K562 (cell line): ENCODE measurements around the gene CEMIP2. TPM values are rescaled to one million over a fixed set of nuclear protein-coding genes. Genes with fewer than 3 reads are reported as not detected.

Source experiments
- ATAC-seq: fragments of 200-7000 bp; cut with Tn5 transposase; 3 replicates; pipeline ENCODE4 v1.9.1; 2020; ENCODE audit warnings: moderate library complexity
- BruUV-seq: library from RNA; stranded (reverse); fragments of 400-500 nt; replicated peaks from 2 replicates; lab custom pipeline; 2021; lab: Mats Ljungman, UMichigan
- CTCF ChIA-PET: fragments of 300-600 bp; formaldehyde crosslinking; extraction: SDS; loops from one replicate; lab custom pipeline; 2021; ENCODE audit warnings: low intra/inter-chr PET ratio; lab: Yijun Ruan, JAX
- POLR2A ChIA-PET: fragments of 300-600, 350-650 bp; sonication (Branson Sonifier 250); formaldehyde crosslinking; extraction: SDS; loops from one replicate; lab custom pipeline; 2021; ENCODE audit warnings: antibody characterized with exemption, inconsistent platforms; lab: Yijun Ruan, JAX
- DNase-seq, 4 experiments: peaks; one replicate each; pipeline versions ENCODE4 v3.0.0 to v3.0.0-alpha.2; 2011 to 2018; ENCODE audit warnings: low spot score in 3 of 4, mixed read lengths in 3 of 4; ENCODE audit errors: extremely low read depth in 1 of 4
- FAIRE-seq: peaks from 2 replicates; lab custom pipeline; 2011; peaks lifted over from hg19 to GRCh38; lab: Jason Lieb, UNC
- H2AFZ ChIP-seq: 2 replicates; pipeline ENCODE4 v1.6.0; 2011; ENCODE audit warnings: low read depth, low read length, control low read depth, inconsistent platforms
- H3K27ac ChIP-seq: fragments of 200-600 bp; 3 replicates; pipeline ENCODE4 v1.8.0; 2011; ENCODE audit warnings: low read depth, mild to moderate bottlenecking, control low read depth, inconsistent platforms, low read length, moderate library complexity, mixed read lengths; ENCODE audit errors: extremely low read depth
- H3K27me3 ChIP-seq, 2 experiments: fragments of 300-600 bp in 1 of 2; 2 replicates in 1 of 2; 3 replicates in 1 of 2; pipeline versions ENCODE4 v1.6.0 to v1.8.0; 2011; ENCODE audit warnings: inconsistent platforms in 2 of 2, low read length in 2 of 2, mild to moderate bottlenecking in 1 of 2, mixed read lengths in 1 of 2, moderate library complexity in 1 of 2; ENCODE audit not compliant: control insufficient read depth in 2 of 2, insufficient read depth in 2 of 2
- H3K36me3 ChIP-seq: fragments of 300-600 bp; 3 replicates; pipeline ENCODE4 v1.8.0; 2011; ENCODE audit warnings: mild to moderate bottlenecking, low read length, inconsistent platforms; ENCODE audit not compliant: control insufficient read depth, insufficient read depth
- H3K4me1 ChIP-seq, 2 experiments: fragments of 200-600 bp in 1 of 2; replicated peaks in 1 of 2; 2 replicates in 1 of 2; 3 replicates in 1 of 2; pipeline versions ENCODE4 v1.5.1 to v1.8.0; 2011; ENCODE audit warnings: inconsistent platforms in 2 of 2, low read length in 2 of 2, mild to moderate bottlenecking in 1 of 2, mixed read lengths in 1 of 2, moderate library complexity in 1 of 2; ENCODE audit not compliant: control insufficient read depth in 2 of 2, insufficient read depth in 2 of 2
- H3K4me2 ChIP-seq: 2 replicates; pipeline ENCODE4 v1.6.1; 2011; ENCODE audit warnings: low read length, control low read depth, inconsistent platforms, mixed read lengths; ENCODE audit not compliant: insufficient read depth
- H3K4me3 ChIP-seq: fragments of 200-600 bp; sonication (generic), shearing (Covaris generic); 2 replicates; pipeline ENCODE4 v1.5.1; 2016; ENCODE audit warnings: control low read depth, inconsistent platforms
- H3K79me2 ChIP-seq: fragments of 200-600 bp; 3 replicates; pipeline ENCODE4 v1.8.0; 2011; ENCODE audit warnings: low read length, inconsistent platforms; ENCODE audit not compliant: control insufficient read depth, insufficient read depth
- H3K9ac ChIP-seq, 2 experiments: 2 replicates each; pipeline versions ENCODE4 v1.6.0 to v1.6.1; 2011; ENCODE audit warnings: low read depth in 2 of 2, low read length in 2 of 2, control low read depth in 1 of 2, inconsistent platforms in 1 of 2, mild to moderate bottlenecking in 1 of 2, mixed read lengths in 1 of 2; ENCODE audit not compliant: insufficient read depth in 1 of 2
- H3K9me1 ChIP-seq: one replicate; pipeline ENCODE4 v1.6.0; 2011; ENCODE audit warnings: inconsistent platforms, mild to moderate bottlenecking, low read length, moderate library complexity; ENCODE audit not compliant: control insufficient read depth, insufficient read depth
- H3K9me3 ChIP-seq: replicated peaks from 2 replicates; pipeline ENCODE4 v1.5.1; 2011; ENCODE audit warnings: low read depth, low read length, inconsistent platforms; ENCODE audit not compliant: control insufficient read depth, insufficient read depth
- H4K20me1 ChIP-seq: replicated peaks from 2 replicates; pipeline ENCODE4 v1.6.1; 2011; ENCODE audit warnings: low read length, inconsistent platforms, mixed read lengths; ENCODE audit not compliant: control insufficient read depth, insufficient read depth
- BHLHE40 ChIP-seq: IDR thresholded peaks from 2 replicates; pipeline ENCODE4 v1.6.1; 2011; ENCODE audit warnings: low read length, improper control_type of control experiment
- CAMTA2 ChIP-seq: fragments of 250-450 bp; sonication (Bioruptor Pico); conservative IDR thresholded peaks from 2 replicates; pipeline ENCODE4 v1.5.1; 2022
- CBX2 ChIP-seq: fragments of 200-600 bp; sonication (generic); IDR thresholded peaks from one replicate; pipeline ENCODE4 v1.6.1; 2012; ENCODE audit warnings: mild to moderate bottlenecking, low read length, inconsistent platforms; ENCODE audit not compliant: insufficient read depth, poor library complexity, severe bottlenecking
- E2F6 ChIP-seq, 2 experiments: IDR thresholded peaks; 2 replicates each; pipeline ENCODE4 v1.6.1; 2011; ENCODE audit warnings: borderline replicate concordance in 1 of 2, control low read depth in 1 of 2, low read depth in 1 of 2, low read length in 1 of 2, mild to moderate bottlenecking in 1 of 2, mixed read lengths in 1 of 2, moderate library complexity in 1 of 2; ENCODE audit not compliant: insufficient read depth in 1 of 2, insufficient read length in 1 of 2, poor library complexity in 1 of 2, severe bottlenecking in 1 of 2; ENCODE audit errors: extremely low read depth in 1 of 2
- ESRRA ChIP-seq: fragments of 450-650 bp; IDR thresholded peaks from 2 replicates; pipeline ENCODE4 v1.6.1; 2014; ENCODE audit warnings: low read depth, mild to moderate bottlenecking, moderate library complexity, borderline replicate concordance
- GTF2F1 ChIP-seq: IDR thresholded peaks from 2 replicates; pipeline ENCODE4 v1.6.1; 2011; ENCODE audit warnings: low read depth, low read length, improper control_type of control experiment
- JUND ChIP-seq, 2 experiments: IDR thresholded peaks; 2 replicates in 1 of 2; 3 replicates in 1 of 2; pipeline ENCODE4 v1.6.1; 2011; ENCODE audit warnings: borderline replicate concordance in 2 of 2, low read depth in 2 of 2, low read length in 2 of 2, improper control_type of control experiment in 1 of 2, missing biosample characterization in 1 of 2, missing genetic modification characterization in 1 of 2, missing genetic modification reagents in 1 of 2
- TRIM24 ChIP-seq, 2 experiments: fragments of 450-650 bp; IDR thresholded peaks; 2 replicates each; pipeline ENCODE4 v1.6.1; 2016
- ZNF232 ChIP-seq: sonication (generic); formaldehyde crosslinking; IDR thresholded peaks from 2 replicates; pipeline ENCODE4 v1.8.0; 2022; ENCODE audit warnings: mild to moderate bottlenecking, missing genetic modification reagents
- WGBS: fragments of 100-300 bp; shearing (Covaris generic); methylation state at CpG from one replicate; pipeline ENCODE4 v1.1.6; 2016; ENCODE audit warnings: low coverage, mixed read lengths; ENCODE audit not compliant: insufficient coverage; ENCODE audit errors: missing lambda C conversion rate; 5-methylcytosine and 5-hydroxymethylcytosine counted together
- in situ Hi-C: fragments of 300-500 bp; cut with MboI; formaldehyde crosslinking; loops from 4 replicates; pipeline ENCODE4 v1.15.0; 2018; ENCODE audit warnings: inconsistent platforms, mixed read lengths
- intact Hi-C: fragments of 100-400 bp; cut with micrococcal nuclease; formaldehyde crosslinking; loops from 2 replicates; pipeline ENCODE4 v1.14.2; 2022
- polyA plus RNA-seq, 8 experiments: library from polyadenylated mRNA; depleted of rRNA in 4 of 8; stranded (reverse) in 5 of 8; unstranded in 3 of 8; fragments of >200 nt; fragmentation: Nextera tagmentation in 2 of 8; fragmentation: Illumina TruSeq in 1 of 8; extraction: Ambion mirVana in 2 of 8; extraction: Trizol in 1 of 8; gene quantifications; 2 replicates each; pipeline versions ENCODE4 v1.2.1 to v1.2.3, GENCODE V29; 2011 to 2014; ENCODE audit warnings: inconsistent platforms in 1 of 8, missing spikeins in 1 of 8
- total RNA-seq, 7 experiments: library from RNA; depleted of rRNA in 6 of 7; stranded (reverse); fragments of >200 nt in 6 of 7; fragmentation: Illumina TruSeq in 2 of 7; extraction: Trizol in 2 of 7; gene quantifications; 2 replicates each; pipeline versions ENCODE4 v1.2.1 to v1.2.3, GENCODE V29; 2011 to 2021; ENCODE audit warnings: low replicate concordance in 1 of 7
- TF ChIP-seq, protein P1 (sequence below): sonication (generic); formaldehyde crosslinking; IDR thresholded peaks from 2 replicates; pipeline ENCODE4 v1.8.0; 2023; ENCODE audit warnings: mild to moderate bottlenecking, missing genetic modification reagents

CEMIP2 gene
- total and polyA plus RNA-seq, 9 of the 15 experiments (the other 6 are each of a cell fraction or from before 2014, with no cell fraction given): 5.4 to 29.9 (median 14.2) TPM

GRCh38 chr9:71663931-71664459 is 104.3 kb downstream of the CEMIP2 start:
- Histone ChIP-seq H3K4me3 (no peak overlapping the region), H3K4me1 (no peaks in the 10 kb centered on the region; a peak in 2 of 5 replicates), H3K4me2 (no peak overlapping the region), H3K27ac (no peak overlapping the region), H3K9me3 (no peaks in the 10 kb centered on the region), H3K79me2 (no peaks in the 10 kb centered on the region), H3K27me3 (no peaks in the 10 kb centered on the region), H3K36me3 (no peaks in the 10 kb centered on the region), H4K20me1 (no peaks in the 10 kb centered on the region), H3K9ac (no peak overlapping the region), H3K9me1 (no peaks in the 10 kb centered on the region), H2AFZ (no peak overlapping the region)
- CTCF ChIA-PET: no interaction called here
- BruUV-seq: no TSS peak
- POLR2A ChIA-PET: interaction anchor here (0.6 kb wide), 1 partner anchor 22 kb away, joined by 3 read pairs; no protein-coding TSS in a partner anchor
- 84% methylated on average over 4 of the region's 4 CpGs for WGBS
- intact Hi-C loops: no loop called here
- in situ Hi-C loops: no loop called here
- FAIRE-seq: no peak
- no peak for DNase-seq
- TF ChIP-seq E2F6 (IDR thresholded peaks at IDR 0.05; ENCODE audit: borderline replicate concordance in 1 of 2, extremely low read depth in 1 of 2, insufficient read depth in 1 of 2, insufficient read length in 1 of 2, low read depth in 1 of 2, low read length in 1 of 2, poor library complexity in 1 of 2, severe bottlenecking in 1 of 2) (no peak), GTF2F1 (no peak), ZNF232 (CRISPR knock-in tag) (no peak), BHLHE40 (no peak), TRIM24 (IDR thresholded peaks at IDR 0.05) (no peak), CBX2 (no peak), JUND (IDR thresholded peaks at IDR 0.05; ENCODE audit: borderline replicate concordance, low read depth, low read length) (no peak), JUND (tag; IDR thresholded peaks at IDR 0.05; ENCODE audit: borderline replicate concordance, low read depth, low read length) (no peak), CAMTA2 (no peak), ESRRA (no peak)
- TF ChIP-seq, protein P1, sequence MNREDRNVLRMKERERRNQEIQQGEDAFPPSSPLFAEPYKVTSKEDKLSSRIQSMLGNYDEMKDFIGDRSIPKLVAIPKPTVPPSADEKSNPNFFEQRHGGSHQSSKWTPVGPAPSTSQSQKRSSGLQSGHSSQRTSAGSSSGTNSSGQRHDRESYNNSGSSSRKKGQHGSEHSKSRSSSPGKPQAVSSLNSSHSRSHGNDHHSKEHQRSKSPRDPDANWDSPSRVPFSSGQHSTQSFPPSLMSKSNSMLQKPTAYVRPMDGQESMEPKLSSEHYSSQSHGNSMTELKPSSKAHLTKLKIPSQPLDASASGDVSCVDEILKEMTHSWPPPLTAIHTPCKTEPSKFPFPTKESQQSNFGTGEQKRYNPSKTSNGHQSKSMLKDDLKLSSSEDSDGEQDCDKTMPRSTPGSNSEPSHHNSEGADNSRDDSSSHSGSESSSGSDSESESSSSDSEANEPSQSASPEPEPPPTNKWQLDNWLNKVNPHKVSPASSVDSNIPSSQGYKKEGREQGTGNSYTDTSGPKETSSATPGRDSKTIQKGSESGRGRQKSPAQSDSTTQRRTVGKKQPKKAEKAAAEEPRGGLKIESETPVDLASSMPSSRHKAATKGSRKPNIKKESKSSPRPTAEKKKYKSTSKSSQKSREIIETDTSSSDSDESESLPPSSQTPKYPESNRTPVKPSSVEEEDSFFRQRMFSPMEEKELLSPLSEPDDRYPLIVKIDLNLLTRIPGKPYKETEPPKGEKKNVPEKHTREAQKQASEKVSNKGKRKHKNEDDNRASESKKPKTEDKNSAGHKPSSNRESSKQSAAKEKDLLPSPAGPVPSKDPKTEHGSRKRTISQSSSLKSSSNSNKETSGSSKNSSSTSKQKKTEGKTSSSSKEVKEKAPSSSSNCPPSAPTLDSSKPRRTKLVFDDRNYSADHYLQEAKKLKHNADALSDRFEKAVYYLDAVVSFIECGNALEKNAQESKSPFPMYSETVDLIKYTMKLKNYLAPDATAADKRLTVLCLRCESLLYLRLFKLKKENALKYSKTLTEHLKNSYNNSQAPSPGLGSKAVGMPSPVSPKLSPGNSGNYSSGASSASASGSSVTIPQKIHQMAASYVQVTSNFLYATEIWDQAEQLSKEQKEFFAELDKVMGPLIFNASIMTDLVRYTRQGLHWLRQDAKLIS (CRISPR knock-in tag): no peak
- no peak for ATAC-seq
